GM18861 (cell line): Measurements from ENCODE around the gene TRIM69.
"Not testable (repeated sequence)": the region's sequence is repeated elsewhere in the genome, so short reads cannot be mapped to it uniquely, and the experiment has no call there.

Experiments used
- ATAC-seq: cut with Tn5 transposase; IDR thresholded peaks from one replicate; pipeline ENCODE4 v1.9.1; 2021; ENCODE audit not compliant: unreplicated experiment

Gene TRIM69, protein sequence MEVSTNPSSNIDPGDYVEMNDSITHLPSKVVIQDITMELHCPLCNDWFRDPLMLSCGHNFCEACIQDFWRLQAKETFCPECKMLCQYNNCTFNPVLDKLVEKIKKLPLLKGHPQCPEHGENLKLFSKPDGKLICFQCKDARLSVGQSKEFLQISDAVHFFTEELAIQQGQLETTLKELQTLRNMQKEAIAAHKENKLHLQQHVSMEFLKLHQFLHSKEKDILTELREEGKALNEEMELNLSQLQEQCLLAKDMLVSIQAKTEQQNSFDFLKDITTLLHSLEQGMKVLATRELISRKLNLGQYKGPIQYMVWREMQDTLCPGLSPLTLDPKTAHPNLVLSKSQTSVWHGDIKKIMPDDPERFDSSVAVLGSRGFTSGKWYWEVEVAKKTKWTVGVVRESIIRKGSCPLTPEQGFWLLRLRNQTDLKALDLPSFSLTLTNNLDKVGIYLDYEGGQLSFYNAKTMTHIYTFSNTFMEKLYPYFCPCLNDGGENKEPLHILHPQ

DNA sequence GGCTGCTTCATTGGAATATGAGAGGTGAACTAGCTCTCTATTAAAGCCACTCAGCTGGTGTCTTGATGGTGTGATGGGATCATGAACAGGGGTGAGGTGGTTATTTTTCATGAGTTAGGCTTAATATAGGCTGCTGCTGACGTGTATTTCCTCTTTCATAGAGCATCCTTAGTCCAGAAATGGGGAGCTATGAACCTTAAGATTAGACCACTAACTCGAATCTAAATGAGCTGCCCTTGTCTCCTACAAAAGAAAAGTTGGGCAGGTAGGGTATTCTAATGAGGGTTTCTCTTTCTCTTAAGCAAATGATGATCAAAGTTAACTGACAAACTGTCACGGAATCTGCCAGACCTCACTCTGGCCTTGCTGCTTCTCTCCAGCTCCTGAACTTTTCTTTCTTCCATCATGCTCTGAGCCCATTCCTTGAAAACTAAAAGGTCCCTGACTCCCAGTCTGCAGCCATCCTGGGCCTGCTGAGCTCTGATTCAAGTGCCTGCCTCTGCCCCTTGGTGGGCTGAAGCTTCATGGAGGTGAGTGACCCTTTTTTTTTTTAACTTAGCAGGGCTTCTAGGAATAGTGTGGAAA, at the start of gene TRIM69:
TRIM69 (plus strand) TSS at position 348 of the 585 bp plus-strand sequence; CDS start at position 525, 177 bp downstream.
- no peak for ATAC-seq

DNA sequence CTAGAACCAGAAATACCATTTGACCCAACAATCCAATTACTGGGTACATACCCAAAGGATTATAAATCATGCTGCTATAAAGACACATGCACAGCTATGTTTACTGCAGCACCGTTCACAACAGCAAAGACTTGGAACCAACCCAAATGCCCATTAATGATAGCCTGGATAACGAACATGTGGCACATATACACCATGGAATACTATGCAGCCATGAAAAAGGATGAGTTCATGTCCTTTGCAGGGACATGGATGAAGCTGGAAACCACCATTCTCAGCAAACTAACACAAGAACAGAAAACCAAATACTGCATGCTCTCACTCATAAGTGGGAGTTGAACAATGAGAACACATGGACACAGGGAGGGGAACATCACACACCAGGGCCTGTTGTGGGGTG, 47.0 kb upstream of the TRIM69 start:
- not testable (repeated sequence) for ATAC-seq

DNA sequence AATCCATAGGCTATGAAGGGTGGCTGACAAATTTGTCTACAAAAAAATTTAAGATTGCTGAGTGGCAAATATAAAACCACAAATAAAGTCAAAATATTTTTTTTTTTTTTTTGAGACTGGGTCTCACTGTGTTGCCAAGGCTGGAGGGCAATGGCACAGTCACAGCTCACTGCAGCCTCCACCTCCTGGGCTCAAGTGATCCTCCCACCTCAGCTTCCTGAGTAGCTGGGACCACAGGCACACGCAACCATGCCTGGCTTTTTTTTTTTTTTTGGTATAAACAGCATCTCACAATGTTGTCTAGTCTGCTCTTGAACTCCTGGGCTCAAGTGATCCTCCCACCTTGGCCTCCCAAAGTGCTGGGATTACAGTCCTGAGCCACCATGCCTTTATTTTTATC, 46.1 kb upstream of the TRIM69 start:
- not testable (repeated sequence) for ATAC-seq

DNA sequence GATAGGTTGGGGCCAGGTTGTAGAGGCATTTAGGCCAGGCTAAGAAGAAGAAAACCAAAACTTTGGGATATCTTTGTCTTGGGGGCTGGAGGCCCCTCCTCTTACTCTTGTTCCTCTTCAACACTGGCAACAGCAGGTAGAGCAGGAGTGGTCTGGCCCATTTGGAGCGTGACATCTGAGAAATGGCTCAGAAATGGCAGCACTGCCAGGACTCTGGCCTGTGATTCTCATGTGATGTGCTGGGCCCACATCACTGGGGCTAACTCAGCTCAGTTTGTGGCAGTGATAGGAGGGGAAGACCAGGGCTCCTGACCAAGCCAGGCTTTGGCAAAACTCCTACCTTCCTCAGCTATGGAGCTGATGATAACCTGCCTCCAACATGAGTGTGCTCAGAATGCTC, 43.7 kb upstream of the TRIM69 start:
- no peak for ATAC-seq

DNA sequence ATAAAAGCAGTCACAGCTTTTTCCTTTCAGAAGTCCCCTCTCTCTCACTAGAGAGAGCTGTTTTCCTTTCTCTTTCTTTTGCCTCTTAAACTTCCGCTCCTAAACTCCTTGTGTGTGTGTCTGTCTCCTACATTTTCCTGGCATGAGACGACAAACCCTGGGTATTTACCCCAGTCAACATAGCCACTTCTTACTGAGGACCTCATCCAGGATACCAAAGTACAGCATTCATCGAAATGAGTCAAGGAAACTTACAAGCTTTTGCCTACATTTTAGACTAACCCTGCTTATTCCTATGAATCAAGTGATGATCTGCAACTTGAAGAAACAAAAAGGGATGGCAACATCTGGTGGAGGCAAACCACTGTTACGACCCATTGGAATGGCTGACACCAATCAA, 41.9 kb upstream of the TRIM69 start:
- no peak for ATAC-seq

DNA sequence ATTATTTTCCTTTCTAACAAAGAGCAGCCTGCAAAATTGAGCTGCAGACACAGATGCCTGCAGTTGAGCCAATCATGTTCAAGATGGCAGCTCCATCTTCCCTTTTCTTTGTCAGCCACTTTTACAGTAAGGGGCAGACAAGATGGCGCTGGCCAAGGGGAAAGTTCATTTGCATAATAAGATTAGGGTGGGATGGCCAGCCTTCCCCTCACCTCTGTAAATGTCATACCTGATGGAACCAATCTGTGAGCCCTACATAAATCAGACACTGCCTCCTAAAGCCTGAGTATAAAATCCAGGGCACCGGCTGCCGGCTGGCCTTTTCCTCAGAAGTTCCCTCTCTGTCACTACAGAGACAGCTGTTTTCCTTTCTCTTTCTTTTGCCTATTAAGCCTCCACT, 41.0 kb upstream of the TRIM69 start:
- no peak for ATAC-seq

DNA sequence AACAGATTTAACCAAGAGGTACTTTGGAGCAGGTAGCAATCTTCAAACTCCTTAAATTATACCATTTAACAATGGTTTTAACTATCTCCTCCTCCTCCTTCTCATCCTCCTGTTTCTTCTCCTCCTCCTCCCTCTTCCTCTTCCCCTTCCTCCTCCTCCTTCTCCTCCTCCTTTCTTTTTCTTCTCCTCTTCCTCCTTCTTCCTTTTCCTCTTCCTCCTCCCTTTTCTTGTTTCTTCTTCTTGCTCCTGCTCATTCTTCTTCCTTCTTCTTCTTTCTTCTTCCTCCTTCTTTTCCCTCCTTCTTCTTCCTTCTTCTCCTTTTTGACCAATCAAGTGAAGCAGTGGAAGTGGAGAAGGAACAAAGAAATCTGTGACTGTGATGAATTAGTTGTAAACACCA, 39.3 kb upstream of the TRIM69 start:
- ATAC-seq, result no peak

DNA sequence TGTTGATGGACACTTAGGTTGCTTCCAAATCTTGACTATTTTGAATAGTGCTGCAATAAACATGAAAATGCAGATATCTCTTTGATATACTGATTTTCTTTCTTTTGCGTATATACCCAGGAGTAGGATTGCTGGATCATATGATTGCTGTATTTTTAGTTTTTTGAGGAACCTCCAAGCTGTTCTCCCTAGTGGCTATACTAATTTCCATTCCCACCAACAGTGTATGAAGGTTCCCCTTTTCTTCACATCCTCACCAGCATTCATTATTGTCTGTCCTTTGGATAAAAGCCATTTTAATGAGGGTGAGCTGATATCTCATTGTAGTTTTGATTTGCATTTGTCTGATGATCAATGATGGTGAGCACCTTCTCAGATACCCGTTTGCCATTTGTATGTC, 37.7 kb upstream of the TRIM69 start:
- ATAC-seq, result no peak

DNA sequence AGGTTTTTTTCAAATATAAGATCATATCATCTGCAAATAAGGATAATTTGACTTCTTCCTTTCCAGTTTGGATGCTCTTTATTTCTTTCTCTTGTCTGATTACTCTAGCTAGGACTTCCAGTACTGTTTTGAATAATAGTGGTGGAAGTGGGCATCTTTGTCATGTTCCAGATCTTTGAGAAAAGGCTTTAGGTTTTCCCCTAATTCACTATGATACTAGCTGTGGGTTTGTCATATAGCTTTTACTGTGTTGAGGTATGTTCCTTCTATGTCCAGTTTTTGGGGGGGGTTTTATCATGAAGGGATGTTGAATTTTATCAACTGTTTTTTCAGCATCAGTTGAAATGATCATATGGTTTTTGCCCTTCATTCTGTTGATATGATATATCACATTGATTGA, 35.7 kb upstream of the TRIM69 start:
- not testable (repeated sequence) for ATAC-seq

DNA sequence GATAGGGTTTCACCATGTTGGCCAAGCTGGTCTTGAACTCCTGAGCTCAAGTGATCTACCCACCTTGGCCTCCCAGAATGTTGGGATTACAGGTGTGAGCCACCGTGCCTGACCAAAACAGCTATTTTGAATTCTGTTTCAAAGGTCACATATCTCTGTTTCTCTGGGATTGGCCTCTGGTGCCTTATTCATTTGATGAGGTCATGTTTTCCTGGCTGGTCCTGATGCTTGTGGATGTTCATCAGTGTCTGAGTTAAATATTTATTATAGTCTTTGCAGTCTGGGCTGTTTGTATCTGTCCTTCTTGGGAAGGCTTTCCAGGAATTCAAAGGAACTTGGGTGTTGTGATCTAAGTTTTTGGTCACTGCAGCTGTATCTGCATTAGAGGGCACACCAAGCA, 30.3 kb upstream of the TRIM69 start:
- no peak for ATAC-seq

DNA sequence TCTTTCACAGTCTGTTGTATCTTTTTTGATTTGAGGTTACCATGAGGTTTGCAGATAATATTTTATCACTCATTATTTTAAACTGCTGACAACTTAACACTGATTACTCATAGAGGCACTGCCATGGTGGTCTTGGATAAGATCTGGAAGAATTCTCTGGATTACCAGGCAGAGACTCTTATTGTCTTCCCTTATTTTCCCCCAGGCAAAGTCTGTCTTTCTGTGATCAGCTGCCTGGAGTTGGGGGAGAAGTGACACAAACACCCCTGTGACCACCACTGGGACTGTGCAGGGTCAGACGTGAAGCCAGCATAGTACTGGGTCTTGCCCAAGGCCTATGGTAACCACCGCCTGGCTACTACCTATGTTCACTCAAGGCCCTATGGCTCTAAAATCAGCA, 29.9 kb upstream of the TRIM69 start:
- ATAC-seq, result no peak

DNA sequence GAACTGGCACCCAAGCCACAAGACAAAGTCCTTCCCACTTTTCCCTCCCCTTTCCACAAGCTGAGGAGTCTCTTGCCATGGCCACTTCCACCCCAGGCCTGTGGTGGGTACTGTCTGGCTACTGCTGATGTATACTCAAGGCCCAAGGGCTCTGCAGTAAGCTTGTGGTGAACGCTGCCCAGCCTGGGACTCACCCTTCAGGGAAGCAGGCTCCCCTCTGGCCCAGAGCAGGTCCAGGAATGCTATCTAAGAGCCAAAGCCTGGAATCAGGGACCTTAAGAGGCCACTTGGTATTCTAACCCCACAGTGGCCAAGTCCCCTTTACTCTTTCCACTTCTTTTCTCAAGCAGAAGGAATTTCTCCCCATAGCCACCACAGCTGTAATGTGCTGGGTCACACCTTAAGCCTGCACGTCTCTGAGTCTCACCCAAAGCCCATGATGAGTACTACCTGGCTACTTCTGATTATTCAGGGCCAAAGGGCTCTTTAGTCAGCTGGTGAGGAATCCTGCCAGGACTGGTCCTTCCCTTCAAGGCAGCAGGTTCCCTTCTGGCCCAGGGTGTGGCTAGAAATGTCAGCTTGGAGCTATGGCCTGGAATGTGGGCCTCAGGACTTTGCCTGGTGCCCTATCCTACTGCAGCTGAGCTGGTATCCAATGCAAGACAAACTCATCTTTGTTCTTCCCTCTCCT, 29.2 kb upstream of the TRIM69 start:
- ATAC-seq, result no peak

DNA sequence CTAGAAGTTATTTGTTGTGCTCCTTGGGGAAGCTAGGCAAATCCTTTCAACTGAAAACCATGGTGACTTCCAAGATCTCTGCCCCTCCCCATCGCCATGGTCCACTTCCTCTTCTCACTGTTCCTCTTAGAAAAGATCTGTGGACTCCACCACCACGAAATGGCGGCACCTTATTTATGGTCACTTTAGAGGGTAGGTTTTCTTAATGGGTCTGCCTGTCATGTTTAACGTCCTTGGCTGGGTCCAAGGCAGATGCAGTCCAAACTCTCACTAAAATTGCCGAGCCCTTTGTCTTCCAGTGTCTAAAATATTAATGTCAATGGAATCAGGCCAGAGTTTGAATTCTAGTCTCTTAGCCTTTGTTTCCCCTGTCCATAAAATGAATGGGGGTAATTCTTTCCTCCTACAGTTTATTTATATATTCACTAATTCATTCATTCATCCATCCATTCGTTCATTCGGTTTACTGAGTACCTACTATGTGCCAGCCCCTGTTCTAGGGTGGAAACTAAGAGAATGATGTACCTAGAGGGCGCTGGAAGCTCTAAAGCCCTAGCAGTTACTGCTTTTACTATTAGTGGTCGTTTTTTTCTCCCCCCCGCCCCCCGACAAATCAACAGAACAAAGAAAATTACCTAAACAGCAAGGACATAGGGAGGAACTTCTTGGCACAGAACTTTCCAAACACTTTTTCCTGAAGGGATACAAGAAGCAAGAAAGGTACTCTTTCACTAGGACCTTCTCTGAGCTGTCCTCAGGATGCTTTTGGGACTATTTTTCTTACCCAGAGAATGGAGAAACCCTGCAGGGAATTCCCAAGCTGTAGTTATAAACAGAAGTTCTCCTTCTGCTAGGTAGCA, 25.9 kb upstream of the TRIM69 start:
- ATAC-seq, result no peak

DNA sequence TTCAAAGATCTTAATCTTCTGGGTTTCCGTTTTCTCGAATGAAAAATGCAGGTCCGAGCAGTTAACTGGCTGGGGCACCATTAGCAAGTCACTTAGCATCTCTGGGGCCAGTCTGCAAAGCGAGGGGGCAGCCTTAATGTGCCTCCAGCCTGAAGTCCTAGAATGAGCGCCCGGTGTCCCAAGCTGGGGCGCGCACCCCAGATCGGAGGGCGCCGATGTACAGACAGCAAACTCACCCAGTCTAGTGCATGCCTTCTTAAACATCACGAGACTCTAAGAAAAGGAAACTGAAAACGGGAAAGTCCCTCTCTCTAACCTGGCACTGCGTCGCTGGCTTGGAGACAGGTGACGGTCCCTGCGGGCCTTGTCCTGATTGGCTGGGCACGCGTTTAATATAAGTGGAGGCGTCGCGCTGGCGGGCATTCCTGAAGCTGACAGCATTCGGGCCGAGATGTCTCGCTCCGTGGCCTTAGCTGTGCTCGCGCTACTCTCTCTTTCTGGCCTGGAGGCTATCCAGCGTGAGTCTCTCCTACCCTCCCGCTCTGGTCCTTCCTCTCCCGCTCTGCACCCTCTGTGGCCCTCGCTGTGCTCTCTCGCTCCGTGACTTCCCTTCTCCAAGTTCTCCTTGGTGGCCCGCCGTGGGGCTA, 25.1 kb upstream of the TRIM69 start, which contains the start of the genes B2M and PATL2:
B2M (plus strand) TSS at position 422 of the 647 bp plus-strand sequence; CDS start at position 452, 30 bp downstream.
PATL2 (minus strand) TSS at position 228 of the 647 bp plus-strand sequence. CDS start 34,833 bp downstream, outside the sequence.
- ATAC-seq, result peak; percentile 80

DNA sequence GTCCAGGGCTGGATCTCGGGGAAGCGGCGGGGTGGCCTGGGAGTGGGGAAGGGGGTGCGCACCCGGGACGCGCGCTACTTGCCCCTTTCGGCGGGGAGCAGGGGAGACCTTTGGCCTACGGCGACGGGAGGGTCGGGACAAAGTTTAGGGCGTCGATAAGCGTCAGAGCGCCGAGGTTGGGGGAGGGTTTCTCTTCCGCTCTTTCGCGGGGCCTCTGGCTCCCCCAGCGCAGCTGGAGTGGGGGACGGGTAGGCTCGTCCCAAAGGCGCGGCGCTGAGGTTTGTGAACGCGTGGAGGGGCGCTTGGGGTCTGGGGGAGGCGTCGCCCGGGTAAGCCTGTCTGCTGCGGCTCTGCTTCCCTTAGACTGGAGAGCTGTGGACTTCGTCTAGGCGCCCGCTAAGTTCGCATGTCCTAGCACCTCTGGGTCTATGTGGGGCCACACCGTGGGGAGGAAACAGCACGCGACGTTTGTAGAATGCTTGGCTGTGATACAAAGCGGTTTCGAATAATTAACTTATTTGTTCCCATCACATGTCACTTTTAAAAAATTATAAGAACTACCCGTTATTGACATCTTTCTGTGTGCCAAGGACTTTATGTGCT, 24.5 kb upstream of the TRIM69 start:
- ATAC-seq, result peak; percentile 7

DNA sequence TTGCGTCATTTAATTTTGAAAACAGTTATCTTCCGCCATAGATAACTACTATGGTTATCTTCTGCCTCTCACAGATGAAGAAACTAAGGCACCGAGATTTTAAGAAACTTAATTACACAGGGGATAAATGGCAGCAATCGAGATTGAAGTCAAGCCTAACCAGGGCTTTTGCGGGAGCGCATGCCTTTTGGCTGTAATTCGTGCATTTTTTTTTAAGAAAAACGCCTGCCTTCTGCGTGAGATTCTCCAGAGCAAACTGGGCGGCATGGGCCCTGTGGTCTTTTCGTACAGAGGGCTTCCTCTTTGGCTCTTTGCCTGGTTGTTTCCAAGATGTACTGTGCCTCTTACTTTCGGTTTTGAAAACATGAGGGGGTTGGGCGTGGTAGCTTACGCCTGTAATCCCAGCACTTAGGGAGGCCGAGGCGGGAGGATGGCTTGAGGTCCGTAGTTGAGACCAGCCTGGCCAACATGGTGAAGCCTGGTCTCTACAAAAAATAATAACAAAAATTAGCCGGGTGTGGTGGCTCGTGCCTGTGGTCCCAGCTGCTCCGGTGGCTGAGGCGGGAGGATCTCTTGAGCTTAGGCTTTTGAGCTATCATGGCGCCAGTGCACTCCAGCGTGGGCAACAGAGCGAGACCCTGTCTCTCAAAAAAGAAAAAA, 23.9 kb upstream of the TRIM69 start:
- ATAC-seq, result no peak

DNA sequence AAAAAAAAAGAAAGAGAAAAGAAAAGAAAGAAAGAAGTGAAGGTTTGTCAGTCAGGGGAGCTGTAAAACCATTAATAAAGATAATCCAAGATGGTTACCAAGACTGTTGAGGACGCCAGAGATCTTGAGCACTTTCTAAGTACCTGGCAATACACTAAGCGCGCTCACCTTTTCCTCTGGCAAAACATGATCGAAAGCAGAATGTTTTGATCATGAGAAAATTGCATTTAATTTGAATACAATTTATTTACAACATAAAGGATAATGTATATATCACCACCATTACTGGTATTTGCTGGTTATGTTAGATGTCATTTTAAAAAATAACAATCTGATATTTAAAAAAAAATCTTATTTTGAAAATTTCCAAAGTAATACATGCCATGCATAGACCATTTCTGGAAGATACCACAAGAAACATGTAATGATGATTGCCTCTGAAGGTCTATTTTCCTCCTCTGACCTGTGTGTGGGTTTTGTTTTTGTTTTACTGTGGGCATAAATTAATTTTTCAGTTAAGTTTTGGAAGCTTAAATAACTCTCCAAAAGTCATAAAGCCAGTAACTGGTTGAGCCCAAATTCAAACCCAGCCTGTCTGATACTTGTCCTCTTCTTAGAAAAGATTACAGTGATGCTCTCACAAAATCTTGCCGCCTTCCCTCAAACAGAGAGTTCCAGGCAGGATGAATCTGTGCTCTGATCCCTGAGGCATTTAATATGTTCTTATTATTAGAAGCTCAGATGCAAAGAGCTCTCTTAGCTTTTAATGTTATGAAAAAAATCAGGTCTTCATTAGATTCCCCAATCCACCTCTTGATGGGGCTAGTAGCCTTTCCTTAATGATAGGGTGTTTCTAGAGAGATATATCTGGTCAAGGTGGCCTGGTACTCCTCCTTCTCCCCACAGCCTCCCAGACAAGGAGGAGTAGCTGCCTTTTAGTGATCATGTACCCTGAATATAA, 23.0 kb upstream of the TRIM69 start:
- ATAC-seq, result no peak

DNA sequence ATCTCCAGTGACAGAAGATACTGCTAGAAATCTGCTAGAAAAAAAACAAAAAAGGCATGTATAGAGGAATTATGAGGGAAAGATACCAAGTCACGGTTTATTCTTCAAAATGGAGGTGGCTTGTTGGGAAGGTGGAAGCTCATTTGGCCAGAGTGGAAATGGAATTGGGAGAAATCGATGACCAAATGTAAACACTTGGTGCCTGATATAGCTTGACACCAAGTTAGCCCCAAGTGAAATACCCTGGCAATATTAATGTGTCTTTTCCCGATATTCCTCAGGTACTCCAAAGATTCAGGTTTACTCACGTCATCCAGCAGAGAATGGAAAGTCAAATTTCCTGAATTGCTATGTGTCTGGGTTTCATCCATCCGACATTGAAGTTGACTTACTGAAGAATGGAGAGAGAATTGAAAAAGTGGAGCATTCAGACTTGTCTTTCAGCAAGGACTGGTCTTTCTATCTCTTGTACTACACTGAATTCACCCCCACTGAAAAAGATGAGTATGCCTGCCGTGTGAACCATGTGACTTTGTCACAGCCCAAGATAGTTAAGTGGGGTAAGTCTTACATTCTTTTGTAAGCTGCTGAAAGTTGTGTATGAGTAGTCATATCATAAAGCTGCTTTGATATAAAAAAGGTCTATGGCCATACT, 21.1 kb upstream of the TRIM69 start:
- ATAC-seq, result no peak
